GM21390 (cell line): ENCODE data around the gene SLC24A3.

Experiments
- ATAC-seq: cut with Tn5 transposase; IDR thresholded peaks from one replicate; pipeline ENCODE4 v1.9.1; 2021; ENCODE audit not compliant: unreplicated experiment

The SLC24A3 gene

DNA sequence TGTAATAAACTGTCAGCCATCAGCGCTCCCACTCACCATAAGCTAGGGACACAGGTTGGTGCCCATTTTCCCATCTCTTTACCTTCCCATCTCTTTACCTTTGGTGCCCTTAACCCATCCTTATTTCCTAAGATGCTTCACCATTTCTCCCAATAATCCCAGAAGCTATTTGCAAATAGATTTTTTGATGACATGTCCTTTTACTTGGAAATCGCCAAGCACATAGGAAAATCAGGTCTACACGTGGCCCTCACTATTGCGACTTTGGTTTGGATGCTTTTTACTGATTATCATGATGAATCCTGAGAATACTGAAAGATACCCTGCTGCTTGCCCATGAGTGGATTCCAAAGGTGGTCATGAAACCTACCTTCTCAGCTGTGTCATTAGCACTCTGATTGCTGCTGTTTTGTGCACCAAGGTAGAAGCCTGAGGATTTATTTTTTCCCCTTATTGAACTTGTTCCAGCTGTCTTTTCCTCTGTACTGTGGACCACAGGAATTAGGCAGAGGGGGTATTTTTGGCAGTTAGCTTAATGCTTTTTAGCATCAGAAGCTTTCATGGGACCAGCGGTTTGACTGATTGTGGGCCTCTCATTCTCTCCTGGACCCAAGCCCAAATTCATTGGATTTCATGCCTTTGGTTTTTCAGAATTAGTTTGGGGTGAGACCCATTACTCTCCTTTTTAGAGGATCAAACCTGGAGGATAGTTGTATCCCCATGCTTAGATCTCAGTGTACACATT is 316.0 kb downstream of the SLC24A3 start:
- no peak for ATAC-seq

DNA sequence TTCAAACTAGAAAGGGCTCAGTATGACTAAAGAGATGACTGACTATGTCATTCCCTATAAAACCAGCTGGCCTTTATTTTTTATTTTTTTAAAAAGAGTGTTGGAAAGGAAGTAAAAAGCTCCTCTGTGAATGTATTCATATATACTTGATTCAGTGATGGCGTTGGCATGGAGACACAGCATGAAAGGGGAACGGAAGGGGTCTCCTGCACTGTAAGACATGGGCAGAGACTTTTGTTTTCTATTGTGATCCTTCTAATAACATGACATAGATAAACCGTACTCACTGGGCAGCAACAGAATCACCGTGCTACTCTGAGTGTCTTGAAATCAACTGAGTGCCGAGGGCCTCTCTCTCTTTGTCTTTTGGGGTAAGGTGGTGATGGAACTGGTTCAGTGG is 317.6 kb downstream of the SLC24A3 start:
- ATAC-seq, result no peak

DNA sequence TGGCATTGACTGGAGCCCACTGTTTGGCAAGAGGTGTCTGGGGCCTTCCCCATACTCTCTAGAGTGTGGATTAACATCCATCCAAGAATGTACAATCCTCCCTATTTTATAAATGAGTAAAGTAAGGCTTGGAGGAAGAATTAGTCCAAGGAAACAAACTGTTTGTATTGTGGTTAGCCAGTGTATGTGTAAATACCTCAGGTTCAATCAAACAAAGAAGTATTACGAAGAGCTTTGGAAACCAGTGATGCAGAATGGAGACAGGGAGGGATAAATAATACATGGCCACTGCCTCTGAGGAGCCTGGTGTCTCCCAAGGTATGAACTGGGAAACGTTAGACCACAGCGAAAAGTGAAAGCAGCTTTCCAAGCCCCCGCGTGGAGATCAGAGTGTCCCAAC is 319.0 kb downstream of the SLC24A3 start:
- no peak for ATAC-seq

DNA sequence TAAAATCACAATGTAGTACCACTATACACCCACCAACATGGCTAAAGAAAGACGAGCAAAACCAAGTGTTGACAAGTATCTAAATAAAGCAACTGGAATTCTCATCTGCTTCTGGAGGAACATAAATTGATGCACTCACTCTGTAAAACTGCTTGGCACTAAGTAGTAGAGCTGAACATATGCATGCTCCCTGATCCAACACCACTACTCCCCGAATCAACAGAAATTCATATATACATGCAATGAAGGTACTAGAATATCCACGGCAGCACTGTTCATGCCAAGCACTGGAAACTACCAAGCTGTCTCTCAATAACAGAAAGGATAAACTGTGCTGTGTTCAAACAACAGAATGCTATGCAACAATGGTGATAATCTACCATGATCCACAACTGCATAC is 326.1 kb downstream of the SLC24A3 start:
- no peak for ATAC-seq

DNA sequence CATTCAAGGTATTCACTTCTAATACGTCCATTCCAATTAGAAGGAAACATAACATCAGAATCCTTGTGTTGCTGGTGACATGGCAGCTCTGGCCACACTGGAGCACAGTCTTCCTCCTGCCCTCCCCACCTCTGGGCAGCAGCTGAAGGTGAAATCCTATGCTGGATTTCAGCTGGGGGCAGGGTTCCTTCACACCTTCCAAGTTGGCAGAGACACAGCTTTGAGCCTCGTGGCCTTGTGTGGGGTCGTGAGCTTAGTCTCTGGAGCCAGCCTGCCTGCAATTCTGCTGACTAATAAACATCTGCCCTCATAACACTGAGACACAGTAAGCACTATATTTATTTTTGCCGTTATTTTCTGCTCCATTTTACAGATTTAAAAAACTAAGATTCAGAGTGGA is 326.7 kb downstream of the SLC24A3 start:
- no peak for ATAC-seq

DNA sequence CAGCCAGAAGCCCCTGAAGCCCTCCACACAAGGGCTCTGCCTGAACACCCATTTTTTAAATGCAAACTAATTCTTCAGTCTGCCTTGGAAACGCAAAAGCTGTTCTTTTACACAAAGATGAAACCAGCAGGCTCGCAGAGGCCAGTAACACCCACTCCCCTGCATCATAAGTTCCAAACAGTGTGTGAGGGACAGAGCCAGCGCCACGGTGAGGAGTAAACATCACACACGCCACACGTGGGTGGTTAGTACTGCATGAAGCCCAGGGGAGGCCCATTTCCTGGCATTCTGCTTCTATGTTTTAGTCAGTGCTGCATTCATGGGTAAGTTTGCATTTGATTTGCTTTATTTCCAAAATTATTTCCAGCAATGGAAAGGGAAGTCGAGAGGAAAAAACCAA is 327.9 kb downstream of the SLC24A3 start:
- no peak for ATAC-seq

DNA sequence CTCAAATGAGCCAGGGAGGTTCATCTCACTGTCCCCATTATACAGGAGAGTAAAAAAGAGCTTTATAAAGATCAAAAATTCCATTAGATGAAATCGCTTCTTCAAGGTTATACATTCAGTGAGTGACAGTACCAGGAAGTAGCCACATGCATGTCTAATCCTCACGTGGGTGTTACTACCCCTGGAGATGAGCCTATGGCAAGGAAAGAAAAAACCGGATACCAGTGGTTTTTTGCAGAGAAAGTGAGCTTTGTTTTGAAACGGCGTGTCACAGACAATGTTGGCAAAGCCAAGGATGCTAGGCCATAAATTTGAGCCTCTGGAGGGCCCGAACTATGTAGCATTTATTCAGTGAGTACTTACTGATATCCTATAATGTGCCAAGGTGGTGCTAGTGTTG is 330.7 kb downstream of the SLC24A3 start:
- no peak for ATAC-seq

DNA sequence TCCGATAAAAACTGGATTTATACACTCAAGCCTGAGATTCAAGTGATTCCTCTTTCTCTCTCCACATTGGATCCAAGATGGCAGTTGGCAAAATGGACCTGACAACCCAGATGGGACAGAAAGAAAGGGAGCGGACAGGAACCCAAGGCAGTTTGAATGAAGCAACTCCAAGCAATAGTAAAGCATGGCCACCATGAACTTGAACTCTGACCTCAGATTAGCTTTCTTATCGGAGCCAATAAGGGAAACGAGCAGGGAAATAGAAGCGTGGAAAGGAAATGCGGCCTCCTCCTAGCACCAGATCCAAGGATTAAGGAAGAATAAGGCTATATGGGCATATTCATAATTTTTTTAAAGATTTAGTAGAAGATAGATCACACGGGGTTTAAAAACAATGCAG is 332.2 kb downstream of the SLC24A3 start:
- ATAC-seq, result no peak

DNA sequence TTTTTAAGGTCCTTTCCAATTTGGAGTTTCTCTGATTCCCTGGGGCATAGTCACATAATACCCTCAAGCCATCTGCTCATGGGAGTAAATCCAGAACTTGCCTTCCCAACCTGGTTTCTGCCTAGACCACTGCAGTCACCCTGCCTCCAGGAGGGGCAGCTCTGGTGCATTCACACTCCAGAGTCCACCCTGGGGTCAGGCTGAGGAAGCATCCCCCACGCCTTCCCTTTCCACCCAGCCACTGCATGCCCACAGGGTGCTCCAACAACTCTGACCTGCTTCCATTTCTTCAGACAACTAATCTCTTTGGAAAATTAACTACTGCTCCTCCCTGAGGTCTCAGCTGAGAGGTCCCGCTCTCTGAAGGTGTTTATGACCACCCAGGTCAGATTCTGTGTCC is 334.2 kb downstream of the SLC24A3 start:
- ATAC-seq, result no peak

DNA sequence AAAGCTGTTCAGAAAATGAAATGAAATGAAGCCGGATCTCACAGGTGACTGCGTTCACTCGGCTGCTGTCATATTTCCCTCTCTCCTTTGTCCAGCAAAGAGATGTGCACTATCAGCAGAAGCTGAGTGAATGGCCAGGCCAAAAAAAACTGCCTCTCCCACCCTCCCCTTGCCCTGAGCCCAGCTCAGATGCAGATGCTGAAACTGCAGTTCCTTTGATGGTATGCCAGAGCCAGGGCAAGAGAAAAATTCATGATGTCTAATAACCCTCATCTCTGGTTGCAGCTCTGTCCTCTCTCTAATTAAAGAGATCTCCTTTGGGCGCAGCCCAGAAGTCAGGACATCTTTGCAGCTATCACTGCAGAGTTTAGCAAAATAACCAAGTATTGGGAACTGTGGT is 335.1 kb downstream of the SLC24A3 start:
- no peak for ATAC-seq

DNA sequence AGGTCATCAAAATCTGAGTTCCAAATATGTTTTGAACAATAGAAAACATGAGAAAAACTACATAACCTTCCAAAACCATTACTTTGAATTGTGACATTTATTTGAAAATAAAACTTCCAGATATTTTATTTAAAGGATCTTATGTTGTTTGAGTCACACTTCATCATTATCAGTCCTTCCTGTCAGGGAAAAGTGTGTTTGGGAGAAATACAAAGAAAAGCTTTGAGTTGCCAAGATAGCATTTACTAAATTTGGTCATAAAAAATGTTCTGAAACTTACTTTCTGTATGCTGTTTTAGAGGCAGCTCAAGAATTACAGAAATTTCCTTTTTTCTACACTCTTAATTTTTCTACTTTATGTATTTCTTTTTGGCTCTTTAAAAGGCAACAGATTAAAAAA is 337.5 kb downstream of the SLC24A3 start:
- no peak for ATAC-seq

DNA sequence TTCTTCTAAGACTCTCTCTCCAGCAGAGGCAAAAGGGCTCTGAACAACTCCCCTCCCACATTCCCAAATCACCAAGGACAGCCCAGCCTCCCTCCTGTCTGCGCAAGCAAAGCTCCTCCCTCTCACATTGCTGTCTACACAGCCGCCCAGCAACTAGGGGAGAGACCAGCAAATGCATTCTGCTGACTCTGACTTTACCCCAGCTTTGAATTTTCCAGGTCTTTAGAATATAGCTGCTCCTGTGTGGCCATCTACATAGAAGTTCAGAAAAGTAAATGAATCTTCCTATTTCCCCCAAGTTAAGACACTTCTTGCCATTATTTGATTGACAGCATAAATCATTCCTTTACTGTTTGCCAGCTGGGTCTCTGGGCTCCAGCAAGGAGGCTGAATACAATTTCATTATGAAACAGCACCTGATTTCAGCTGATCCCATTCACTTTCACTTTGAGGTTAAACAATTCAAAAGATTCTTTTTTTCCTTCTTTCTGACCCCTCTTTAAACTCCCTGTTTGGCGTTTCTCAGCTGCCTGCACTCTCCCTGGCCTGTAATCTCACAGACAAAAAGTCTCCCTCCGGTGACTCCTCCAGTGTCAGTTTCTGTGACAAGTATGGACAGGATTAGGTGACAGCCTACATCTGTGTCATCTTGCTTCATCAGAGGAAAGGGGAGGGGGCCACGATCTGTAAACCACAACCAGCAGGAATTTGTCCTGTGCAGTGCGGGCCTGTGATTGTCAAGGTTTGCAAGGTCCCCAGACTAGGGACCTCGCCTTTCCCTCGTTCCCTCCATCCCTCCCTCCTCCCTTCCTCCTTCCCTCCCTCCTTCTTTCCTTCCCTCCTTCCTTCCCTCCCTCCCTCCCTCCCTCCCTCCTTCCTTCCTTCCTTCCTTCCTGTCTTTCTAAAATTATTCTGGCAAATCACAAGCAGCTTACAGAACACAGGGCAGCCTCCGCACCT is 340.1 kb downstream of the SLC24A3 start:
- ATAC-seq, result no peak

DNA sequence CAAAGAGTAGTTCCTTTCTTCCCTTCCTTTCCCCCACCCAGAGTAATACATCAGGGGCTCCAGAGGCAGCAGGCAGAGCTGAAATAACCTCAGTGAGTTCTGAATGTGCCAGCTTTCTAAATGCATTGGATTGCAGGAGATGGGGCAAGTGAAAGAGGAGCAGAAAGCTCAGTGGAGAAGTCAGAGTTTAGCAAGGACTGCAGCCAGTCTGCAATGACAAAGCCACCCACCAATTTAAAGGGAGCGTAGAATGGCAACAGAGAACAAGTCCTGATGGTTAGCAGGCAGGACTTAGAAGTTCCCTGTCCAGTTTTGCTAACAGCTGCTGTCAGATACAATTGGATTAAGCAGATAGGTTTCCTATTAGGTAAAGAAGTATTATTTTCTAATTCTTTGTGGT is 342.2 kb downstream of the SLC24A3 start:
- no peak for ATAC-seq

DNA sequence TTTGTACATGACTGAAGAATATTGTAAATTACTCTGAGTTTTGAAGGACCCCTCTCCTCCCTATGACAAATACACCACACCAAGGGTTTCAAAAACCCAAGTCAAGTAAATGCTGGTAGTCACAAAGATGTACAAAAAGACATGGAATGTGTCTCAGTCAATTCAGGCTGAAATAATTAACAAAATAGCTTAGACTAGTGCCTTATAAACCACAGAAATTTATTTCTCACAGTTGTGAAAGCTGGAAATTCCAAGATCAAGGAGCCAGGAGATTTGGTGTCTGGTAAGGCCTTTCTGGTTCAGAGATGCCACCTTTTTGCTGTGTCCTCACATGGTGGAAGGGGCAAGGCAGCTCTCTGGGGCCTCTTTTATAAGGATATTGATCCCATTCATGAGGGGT is 343.3 kb downstream of the SLC24A3 start:
- ATAC-seq, result no peak

DNA sequence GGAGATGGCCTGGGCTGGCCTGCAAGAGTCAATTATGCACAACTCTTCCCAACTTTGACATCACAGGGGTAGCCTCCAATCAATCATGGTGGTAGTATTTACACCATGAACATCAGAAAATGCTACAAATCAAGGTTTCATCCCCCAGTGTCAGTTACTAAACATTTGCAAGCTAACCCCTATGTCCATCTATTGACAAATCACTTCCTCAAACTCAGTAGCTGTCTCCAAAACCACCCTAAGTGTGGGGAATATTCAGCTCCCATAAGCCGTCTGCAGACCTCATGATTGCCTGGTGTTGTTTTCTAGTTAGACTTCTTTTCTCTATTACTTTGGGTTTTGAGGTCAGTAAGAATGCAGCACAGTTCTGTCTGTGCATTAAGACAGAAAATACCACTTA is 344.8 kb downstream of the SLC24A3 start:
- ATAC-seq, result no peak

DNA sequence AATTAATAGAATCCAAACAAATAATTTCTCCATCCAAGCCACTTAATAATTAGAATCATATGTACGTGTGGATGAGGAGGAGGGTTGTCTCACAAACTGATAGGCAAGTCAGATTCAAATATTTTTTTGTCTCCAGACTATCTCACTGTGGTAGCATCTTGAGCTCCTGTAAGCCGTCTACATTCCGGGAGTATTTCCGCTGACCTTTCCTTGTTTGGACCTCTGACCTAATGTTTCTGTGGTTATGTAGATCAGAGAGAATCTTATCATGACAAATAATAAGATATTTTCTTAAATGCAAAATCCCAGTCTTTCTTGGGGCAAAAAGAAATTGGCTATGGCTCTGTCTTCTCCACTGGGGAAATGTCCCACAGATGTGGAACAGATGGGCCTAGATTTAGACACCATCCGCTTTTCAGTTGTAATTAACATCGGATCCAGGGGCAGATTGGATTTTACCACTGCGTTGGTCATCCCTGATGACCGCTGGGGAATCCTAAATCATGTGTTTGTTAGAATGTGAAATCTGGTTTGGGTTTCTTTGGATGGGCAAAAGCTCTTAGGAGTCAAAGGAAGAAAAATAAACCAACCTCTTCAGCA is 348.5 kb downstream of the SLC24A3 start:
- ATAC-seq, result no peak

DNA sequence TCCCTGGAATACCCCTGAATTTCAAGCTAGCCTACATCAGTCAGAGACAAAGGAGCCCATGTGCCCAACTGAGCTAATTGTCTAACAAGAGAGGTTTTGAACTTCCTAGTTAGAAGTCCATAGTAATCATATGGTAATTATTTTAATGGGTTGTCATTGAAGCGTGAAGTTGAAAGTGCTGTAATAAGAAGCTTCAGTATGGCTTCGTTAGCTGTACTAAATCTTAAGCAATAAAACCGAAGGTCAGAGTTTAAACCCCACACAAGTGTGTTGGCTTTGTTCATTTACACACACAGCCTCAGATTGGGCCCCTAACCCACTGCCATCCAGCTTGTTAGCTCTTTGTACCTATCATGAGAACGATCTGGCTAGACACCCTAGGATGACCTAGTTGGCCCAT is 350.0 kb downstream of the SLC24A3 start:
- ATAC-seq, result no peak

DNA sequence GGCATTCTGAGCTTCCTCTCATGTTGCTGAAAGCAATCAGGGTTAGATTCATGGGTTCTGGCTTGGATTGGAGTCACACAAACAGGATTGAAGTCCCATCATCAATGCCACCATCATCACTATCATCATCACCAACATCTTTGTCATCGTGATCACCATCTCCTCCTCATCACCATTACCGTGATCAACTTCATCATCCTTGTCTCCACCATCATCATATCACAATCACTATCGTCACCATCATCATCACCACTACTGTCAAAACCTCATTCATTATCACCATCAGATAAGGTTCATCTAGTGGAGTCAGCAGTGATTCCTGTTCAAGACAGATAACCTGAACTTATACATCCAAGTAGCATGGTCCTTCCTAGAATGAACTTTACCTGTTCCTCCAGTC is 351.8 kb downstream of the SLC24A3 start:
- no peak for ATAC-seq

DNA sequence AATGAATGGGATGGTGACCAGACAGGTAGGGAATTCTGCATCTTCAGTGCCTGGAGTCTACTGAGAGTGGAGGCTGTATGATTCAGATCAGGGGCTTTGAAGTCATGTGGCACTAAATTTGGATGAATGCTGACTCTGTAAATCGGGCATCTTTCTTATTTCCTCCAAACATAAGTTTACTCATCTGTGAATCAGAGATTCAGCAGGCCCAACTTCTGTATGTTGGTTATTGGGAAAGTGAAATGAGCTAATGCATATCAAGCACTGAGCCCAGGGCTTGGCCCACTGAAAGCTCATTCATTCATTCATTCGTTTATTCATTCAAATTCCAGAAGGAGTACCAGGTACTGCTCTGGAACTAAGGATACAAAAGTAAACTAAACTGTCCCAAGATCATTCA is 353.3 kb downstream of the SLC24A3 start:
- no peak for ATAC-seq

DNA sequence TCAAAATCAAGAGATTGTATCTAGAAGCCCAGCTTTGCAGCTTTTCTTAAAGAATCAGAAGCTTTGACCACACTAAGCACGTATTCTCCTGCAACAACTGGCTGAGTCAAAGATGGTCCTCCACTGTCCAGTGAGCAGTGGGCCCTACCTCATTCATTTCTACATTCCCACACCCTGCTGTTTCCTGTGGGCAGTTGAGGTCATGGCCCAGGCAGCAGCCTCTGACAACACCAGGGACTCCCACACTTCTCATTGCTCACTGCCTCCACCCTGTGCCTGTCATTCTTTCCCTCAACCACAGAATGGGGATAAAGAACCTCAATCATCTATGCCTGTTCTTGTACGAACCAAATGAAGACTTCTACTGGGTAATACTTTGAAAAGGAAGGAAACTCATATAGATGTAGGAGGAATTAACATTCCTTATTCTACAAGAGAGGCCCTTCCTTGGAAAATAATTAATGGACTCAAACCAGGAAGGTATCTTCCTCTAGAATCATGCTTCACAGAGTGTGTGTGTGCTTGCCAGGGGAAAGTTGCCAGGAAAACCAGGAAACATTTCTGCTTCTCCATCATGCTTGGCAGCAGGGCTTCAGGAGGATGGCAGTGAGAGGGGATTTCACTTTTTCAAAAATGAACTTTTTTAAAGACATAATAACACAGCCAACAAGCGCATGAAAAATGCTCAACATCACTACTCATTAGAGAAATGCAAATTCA is 353.9 kb downstream of the SLC24A3 start:
- ATAC-seq, result no peak

DNA sequence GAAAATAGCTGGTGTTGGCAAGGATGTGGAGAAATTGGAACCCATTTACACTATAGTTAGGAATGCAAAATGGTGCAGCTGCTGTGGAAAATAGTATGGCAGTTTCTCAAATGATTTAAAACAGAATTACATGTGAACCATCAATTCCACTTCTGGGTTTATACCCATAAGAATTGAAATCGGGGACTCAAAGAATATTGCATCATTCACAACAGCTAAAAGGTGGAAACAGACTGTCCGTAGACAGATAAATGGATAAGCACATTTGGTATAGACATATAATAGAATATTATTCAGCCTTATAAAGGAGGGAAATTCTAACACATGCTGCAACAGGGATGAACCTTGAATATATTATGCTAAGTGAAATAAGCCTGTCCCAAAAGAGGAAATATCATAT is 355.7 kb downstream of the SLC24A3 start:
- no peak for ATAC-seq
